ENCODE data around the gene SLC43A1. TPM values are rescaled to one million over a fixed set of nuclear protein-coding genes. Genes with fewer than 3 reads are reported as not detected.

The SLC43A1 gene
- total and polyA plus RNA-seq, 4 donors = 85.6 to 171 (median 107) TPM

DNA sequence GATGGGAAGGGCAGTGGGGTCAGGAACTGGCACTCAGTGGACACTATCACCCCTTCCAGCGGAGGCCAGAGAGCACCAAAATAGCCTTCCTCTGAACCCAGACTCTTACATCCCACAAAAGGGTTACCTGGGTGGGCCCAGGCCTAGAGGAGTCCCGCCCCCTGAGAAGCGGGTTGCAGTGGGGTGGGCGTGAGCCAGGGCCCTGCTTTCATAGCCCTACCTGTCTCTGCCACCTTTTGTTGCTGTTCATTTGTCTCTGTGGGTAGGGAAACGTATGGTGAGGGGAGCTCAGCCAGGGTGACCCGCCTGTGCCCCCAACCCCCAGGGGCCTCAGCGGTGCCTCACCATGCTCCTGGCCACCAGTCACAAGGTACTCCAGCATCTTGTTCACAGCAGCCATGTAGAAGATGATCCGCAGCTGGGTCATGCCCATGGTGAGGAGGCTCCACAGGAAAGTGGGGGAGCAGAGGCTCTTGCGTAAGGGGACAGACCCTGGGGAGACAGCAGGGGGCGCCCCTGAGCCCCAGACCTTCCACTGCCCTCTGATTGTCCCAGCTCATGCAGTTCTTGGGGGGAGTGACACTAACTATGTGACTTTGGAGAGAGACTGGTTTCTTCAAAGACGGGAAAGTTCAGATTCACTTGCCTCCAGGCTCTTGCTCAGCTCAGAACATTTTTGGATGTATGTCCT, 24.0 kb downstream of the SLC43A1 start:
- Histone ChIP-seq H3K27me3 (ENCODE audit: control insufficient read depth in 4 of 4, insufficient read depth in 4 of 4, low read length in 3 of 4) (no peaks in the 10 kb centered on the region), H3K36me3 (ENCODE audit: control insufficient read depth in 4 of 4, insufficient read depth in 3 of 4, low read depth in 1 of 4, low read length in 3 of 4) (peaks cover 14 to 52% (median 46%) of the 10 kb centered on the region in 4 donors)
- WGBS = 85% methylated on average over 11 of the region's 11 CpGs

More for the DNA sequence above, 24.0 kb downstream of the SLC43A1 start:
- TF ChIP-seq, protein P1, sequence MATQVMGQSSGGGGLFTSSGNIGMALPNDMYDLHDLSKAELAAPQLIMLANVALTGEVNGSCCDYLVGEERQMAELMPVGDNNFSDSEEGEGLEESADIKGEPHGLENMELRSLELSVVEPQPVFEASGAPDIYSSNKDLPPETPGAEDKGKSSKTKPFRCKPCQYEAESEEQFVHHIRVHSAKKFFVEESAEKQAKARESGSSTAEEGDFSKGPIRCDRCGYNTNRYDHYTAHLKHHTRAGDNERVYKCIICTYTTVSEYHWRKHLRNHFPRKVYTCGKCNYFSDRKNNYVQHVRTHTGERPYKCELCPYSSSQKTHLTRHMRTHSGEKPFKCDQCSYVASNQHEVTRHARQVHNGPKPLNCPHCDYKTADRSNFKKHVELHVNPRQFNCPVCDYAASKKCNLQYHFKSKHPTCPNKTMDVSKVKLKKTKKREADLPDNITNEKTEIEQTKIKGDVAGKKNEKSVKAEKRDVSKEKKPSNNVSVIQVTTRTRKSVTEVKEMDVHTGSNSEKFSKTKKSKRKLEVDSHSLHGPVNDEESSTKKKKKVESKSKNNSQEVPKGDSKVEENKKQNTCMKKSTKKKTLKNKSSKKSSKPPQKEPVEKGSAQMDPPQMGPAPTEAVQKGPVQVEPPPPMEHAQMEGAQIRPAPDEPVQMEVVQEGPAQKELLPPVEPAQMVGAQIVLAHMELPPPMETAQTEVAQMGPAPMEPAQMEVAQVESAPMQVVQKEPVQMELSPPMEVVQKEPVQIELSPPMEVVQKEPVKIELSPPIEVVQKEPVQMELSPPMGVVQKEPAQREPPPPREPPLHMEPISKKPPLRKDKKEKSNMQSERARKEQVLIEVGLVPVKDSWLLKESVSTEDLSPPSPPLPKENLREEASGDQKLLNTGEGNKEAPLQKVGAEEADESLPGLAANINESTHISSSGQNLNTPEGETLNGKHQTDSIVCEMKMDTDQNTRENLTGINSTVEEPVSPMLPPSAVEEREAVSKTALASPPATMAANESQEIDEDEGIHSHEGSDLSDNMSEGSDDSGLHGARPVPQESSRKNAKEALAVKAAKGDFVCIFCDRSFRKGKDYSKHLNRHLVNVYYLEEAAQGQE (IDR thresholded peaks at IDR 0.05) = no peak
- TF ChIP-seq RXRA (IDR thresholded peaks at IDR 0.05) (no peak), NR2F2 (IDR thresholded peaks at IDR 0.05) (no peak), GABPA (IDR thresholded peaks at IDR 0.05 in 1 of 2, conservative IDR thresholded peaks at IDR 0.05 in 1 of 2) (no peak), RAD21 (IDR thresholded peaks at IDR 0.05) (peak; percentile 58 to 73), EGR1 (IDR thresholded peaks at IDR 0.05; ENCODE audit: low read depth in 2 of 2) (no peak), HNF4G (IDR thresholded peaks at IDR 0.05) (no peak), SP1 (IDR thresholded peaks at IDR 0.05) (no peak), JUND (IDR thresholded peaks at IDR 0.05) (no peak), YY1 (IDR thresholded peaks at IDR 0.05) (no peak), HNF4A (conservative IDR thresholded peaks at IDR 0.05) (no peak)
- TF ChIP-seq, protein P2, sequence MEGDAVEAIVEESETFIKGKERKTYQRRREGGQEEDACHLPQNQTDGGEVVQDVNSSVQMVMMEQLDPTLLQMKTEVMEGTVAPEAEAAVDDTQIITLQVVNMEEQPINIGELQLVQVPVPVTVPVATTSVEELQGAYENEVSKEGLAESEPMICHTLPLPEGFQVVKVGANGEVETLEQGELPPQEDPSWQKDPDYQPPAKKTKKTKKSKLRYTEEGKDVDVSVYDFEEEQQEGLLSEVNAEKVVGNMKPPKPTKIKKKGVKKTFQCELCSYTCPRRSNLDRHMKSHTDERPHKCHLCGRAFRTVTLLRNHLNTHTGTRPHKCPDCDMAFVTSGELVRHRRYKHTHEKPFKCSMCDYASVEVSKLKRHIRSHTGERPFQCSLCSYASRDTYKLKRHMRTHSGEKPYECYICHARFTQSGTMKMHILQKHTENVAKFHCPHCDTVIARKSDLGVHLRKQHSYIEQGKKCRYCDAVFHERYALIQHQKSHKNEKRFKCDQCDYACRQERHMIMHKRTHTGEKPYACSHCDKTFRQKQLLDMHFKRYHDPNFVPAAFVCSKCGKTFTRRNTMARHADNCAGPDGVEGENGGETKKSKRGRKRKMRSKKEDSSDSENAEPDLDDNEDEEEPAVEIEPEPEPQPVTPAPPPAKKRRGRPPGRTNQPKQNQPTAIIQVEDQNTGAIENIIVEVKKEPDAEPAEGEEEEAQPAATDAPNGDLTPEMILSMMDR (IDR thresholded peaks at IDR 0.05; ENCODE audit: low read depth, low read length, missing input control) = peak; percentile 46
- TF ChIP-seq, protein P3, sequence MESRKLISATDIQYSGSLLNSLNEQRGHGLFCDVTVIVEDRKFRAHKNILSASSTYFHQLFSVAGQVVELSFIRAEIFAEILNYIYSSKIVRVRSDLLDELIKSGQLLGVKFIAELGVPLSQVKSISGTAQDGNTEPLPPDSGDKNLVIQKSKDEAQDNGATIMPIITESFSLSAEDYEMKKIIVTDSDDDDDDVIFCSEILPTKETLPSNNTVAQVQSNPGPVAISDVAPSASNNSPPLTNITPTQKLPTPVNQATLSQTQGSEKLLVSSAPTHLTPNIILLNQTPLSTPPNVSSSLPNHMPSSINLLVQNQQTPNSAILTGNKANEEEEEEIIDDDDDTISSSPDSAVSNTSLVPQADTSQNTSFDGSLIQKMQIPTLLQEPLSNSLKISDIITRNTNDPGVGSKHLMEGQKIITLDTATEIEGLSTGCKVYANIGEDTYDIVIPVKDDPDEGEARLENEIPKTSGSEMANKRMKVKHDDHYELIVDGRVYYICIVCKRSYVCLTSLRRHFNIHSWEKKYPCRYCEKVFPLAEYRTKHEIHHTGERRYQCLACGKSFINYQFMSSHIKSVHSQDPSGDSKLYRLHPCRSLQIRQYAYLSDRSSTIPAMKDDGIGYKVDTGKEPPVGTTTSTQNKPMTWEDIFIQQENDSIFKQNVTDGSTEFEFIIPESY (IDR thresholded peaks at IDR 0.05) = no peak
- TF ChIP-seq, protein P4, sequence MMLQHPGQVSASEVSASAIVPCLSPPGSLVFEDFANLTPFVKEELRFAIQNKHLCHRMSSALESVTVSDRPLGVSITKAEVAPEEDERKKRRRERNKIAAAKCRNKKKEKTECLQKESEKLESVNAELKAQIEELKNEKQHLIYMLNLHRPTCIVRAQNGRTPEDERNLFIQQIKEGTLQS (IDR thresholded peaks at IDR 0.05) = no peak
- TF ChIP-seq, protein P5, sequence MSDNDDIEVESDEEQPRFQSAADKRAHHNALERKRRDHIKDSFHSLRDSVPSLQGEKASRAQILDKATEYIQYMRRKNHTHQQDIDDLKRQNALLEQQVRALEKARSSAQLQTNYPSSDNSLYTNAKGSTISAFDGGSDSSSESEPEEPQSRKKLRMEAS (IDR thresholded peaks at IDR 0.05) = no peak
- Histone ChIP-seq H3K9ac (ENCODE audit: low read depth in 1 of 2, low read length in 2 of 2) (no peak overlapping the region), H3K4me3 (ENCODE audit: low read depth in 1 of 3, low read length in 3 of 3) (no peak overlapping the region), H3K9me3 (ENCODE audit: control insufficient read depth in 4 of 4, low read length in 3 of 4) (no peaks in the 10 kb centered on the region), H3K27ac (ENCODE audit: low read depth in 1 of 2, low read length in 2 of 2) (no peak overlapping the region), H3K4me1 (ENCODE audit: control insufficient read depth in 4 of 4, insufficient read depth in 4 of 4, low read length in 3 of 4) (peaks cover 5 to 28% (median 22%) of the 10 kb centered on the region in 4 donors)
- DNase-seq (ENCODE audit: low spot score) = peak; percentile 77

Measured in liver (tissue), 9 donors.